ENCODE data around the gene NCK2. TPM values are rescaled to one million over a fixed set of nuclear protein-coding genes. Genes with fewer than 3 reads are reported as not detected.

Gene NCK2
- total and polyA plus RNA-seq, 2 of the 13 experiments (the other 11 are each of a cell fraction or from before 2014, with no cell fraction given), result 14.8 to 23.5 TPM

DNA sequence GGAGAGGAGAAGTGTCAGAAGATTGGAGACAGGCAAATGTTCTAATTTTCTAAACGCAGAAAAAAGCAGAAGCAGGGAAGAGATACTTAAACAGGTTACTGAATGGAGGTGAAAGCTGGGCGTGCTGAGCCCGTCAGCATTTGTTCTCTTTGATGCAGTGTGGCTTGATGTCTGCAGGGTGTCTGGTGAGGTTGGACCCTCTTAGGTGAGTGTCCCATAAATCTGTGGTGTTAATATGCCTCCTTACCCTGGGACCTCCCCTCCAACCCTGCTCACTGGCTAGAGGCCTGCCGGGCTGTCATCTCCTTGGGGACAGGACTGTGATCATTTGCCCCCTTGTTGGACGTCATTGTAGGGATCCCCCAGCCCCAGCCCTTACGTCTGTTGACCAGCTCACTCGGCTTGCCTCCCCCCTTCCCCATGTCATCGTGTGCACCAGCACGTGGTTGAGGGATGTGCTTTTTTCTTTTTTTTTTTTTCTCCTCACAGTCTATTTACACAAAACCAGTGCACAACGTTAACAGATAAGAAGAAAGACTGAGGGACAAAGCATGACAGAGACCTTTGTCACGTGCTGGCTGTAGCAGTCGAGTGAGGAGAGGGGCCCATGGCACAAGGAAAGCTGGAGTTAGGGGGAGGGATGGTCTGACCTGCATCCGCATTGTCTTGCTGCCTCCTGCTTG, 56.4 kb downstream of the NCK2 start (continued):
- TF ChIP-seq STAT6 (CRISPR knock-in tag; IDR thresholded peaks at IDR 0.05; ENCODE audit: borderline replicate concordance) (no peak), ZNF143 (CRISPR knock-in tag; IDR thresholded peaks at IDR 0.05) (no peak), MXD1 (CRISPR knock-in tag; IDR thresholded peaks at IDR 0.05) (no peak), GATAD2A (CRISPR knock-in tag; IDR thresholded peaks at IDR 0.05) (peak; percentile 71), BCL6 (CRISPR knock-in tag; IDR thresholded peaks at IDR 0.05) (peak; percentile 20; the same call in 1 of the 2 replicates), ZNF788 (CRISPR knock-in tag; IDR thresholded peaks at IDR 0.05; ENCODE audit: borderline replicate concordance) (0 out of 2 replicates have a peak, but pooled peaks have one; percentile 19), ZNF142 (CRISPR knock-in tag; IDR thresholded peaks at IDR 0.05) (no peak), SAP130 (CRISPR knock-in tag; IDR thresholded peaks at IDR 0.05; ENCODE audit: low read depth) (peak; percentile 42; the same call in 1 of the 2 replicates), SNRNP70 (IDR thresholded peaks at IDR 0.05; ENCODE audit: low read depth, low read length) (no peak), GFI1 (CRISPR knock-in tag; IDR thresholded peaks at IDR 0.05; ENCODE audit: borderline replicate concordance) (peak; percentile 57), ZNF558 (CRISPR knock-in tag; IDR thresholded peaks at IDR 0.05; ENCODE audit: borderline replicate concordance) (peak; percentile 67; the same call in 1 of the 2 replicates)
- TF ChIP-seq, protein P1, sequence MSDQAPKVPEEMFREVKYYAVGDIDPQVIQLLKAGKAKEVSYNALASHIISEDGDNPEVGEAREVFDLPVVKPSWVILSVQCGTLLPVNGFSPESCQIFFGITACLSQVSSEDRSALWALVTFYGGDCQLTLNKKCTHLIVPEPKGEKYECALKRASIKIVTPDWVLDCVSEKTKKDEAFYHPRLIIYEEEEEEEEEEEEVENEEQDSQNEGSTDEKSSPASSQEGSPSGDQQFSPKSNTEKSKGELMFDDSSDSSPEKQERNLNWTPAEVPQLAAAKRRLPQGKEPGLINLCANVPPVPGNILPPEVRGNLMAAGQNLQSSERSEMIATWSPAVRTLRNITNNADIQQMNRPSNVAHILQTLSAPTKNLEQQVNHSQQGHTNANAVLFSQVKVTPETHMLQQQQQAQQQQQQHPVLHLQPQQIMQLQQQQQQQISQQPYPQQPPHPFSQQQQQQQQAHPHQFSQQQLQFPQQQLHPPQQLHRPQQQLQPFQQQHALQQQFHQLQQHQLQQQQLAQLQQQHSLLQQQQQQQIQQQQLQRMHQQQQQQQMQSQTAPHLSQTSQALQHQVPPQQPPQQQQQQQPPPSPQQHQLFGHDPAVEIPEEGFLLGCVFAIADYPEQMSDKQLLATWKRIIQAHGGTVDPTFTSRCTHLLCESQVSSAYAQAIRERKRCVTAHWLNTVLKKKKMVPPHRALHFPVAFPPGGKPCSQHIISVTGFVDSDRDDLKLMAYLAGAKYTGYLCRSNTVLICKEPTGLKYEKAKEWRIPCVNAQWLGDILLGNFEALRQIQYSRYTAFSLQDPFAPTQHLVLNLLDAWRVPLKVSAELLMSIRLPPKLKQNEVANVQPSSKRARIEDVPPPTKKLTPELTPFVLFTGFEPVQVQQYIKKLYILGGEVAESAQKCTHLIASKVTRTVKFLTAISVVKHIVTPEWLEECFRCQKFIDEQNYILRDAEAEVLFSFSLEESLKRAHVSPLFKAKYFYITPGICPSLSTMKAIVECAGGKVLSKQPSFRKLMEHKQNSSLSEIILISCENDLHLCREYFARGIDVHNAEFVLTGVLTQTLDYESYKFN (CRISPR knock-in tag; conservative IDR thresholded peaks at IDR 0.05), result peak; percentile 42; the same call in 1 of the 2 replicates
- TF ChIP-seq, protein P2, sequence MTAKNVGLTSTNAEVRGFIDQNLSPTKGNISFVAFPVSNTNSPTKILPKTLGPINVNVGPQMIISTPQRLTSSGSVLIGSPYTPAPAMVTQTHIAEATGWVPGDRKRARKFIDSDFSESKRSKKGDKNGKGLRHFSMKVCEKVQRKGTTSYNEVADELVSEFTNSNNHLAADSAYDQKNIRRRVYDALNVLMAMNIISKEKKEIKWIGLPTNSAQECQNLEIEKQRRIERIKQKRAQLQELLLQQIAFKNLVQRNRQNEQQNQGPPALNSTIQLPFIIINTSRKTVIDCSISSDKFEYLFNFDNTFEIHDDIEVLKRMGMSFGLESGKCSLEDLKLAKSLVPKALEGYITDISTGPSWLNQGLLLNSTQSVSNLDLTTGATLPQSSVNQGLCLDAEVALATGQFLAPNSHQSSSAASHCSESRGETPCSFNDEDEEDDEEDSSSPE (CRISPR knock-in tag; IDR thresholded peaks at IDR 0.05), result peak; percentile 41; the same call in 1 of the 2 replicates

Measured in HepG2 (cell line).